ENCODE results near the gene LRRC51. TPM values are rescaled to one million over a fixed set of nuclear protein-coding genes. Genes with fewer than 3 reads are reported as not detected.
"Not testable (repeated sequence)": the region's sequence is repeated elsewhere in the genome, so short reads cannot be mapped to it uniquely, and the experiment has no call there.

LRRC51 gene
- total RNA-seq, 1 donor from 2014 or later = 5.2 TPM

- H3K4me3 Mint-ChIP-seq = no peak overlapping the region
- no peak overlapping the region for H3K27ac Mint-ChIP-seq
- no peak for DNase-seq (ENCODE audit: low spot score in 2 of 2, unreplicated experiment in 2 of 2)
- no peak for TF ChIP-seq CTCF (IDR thresholded peaks at IDR 0.05; ENCODE audit: unreplicated experiment)
- H3K36me3 Mint-ChIP-seq = no peaks in the 10 kb centered on the region
- peaks cover 1% of the 10 kb centered on the region for H3K27me3 Mint-ChIP-seq (ENCODE audit: low read depth)
- H3K9me3 Mint-ChIP-seq = peaks cover 22% of the 10 kb centered on the region
- H3K4me1 Mint-ChIP-seq = peaks cover 4% of the 10 kb centered on the region
Measured at GRCh38 chr11:72124046-72124445, 43.4 kb downstream of the LRRC51 start.

DNA sequence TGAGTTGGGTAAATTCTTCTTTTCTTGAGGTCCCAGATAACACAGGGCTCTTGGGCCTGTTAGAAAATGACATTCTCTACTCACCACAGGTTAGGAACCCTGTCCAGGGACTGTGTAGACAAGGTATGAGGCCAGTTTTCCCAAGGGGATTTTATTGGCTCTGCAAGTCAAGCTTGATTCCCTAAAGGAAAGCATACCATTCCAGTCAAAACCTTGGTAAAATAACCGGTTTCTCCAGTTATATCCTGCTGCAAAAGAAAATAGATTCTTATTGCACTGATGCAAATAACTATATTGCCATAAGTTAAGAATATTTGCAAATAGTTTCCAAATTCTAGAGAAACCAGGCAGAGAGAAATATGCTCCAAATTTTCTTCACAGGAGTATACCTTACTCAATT is 45.3 kb downstream of the LRRC51 start:
- no peak overlapping the region for H3K4me3 Mint-ChIP-seq
- no peak for DNase-seq (ENCODE audit: low spot score in 2 of 2, unreplicated experiment in 2 of 2)
- H3K4me1 Mint-ChIP-seq = no peaks in the 10 kb centered on the region
- H3K9me3 Mint-ChIP-seq = peaks cover 25% of the 10 kb centered on the region
- peaks cover 4% of the 10 kb centered on the region for H3K27me3 Mint-ChIP-seq (ENCODE audit: low read depth)
- no peak overlapping the region for H3K27ac Mint-ChIP-seq
- TF ChIP-seq CTCF (IDR thresholded peaks at IDR 0.05; ENCODE audit: unreplicated experiment) = no peak
- no peaks in the 10 kb centered on the region for H3K36me3 Mint-ChIP-seq

DNA sequence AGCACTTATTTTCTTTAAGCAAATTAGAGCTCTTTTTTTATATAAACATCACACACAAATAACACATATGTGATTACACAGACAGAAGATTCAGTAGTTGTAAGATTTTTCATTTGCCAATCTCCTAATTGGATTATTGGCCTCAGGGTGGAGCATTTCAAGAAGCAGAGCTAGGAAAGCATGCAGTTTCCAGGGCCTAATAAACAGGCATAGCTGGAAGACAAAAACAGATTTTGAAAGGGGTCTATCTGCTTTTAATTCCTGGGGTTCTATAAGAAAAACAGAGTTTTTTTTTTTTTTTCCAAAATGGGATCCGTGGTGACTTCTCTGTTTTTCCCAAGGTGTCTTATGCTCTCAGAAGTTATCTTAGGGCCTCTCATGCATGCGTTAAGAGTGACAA is 47.3 kb downstream of the LRRC51 start:
- no peaks in the 10 kb centered on the region for H3K4me1 Mint-ChIP-seq
- H3K9me3 Mint-ChIP-seq = peaks cover 25% of the 10 kb centered on the region
- no peak for DNase-seq (ENCODE audit: low spot score in 2 of 2, unreplicated experiment in 2 of 2)
- H3K4me3 Mint-ChIP-seq = no peak overlapping the region
- no peak overlapping the region for H3K27ac Mint-ChIP-seq
- H3K36me3 Mint-ChIP-seq = no peaks in the 10 kb centered on the region
- TF ChIP-seq CTCF (IDR thresholded peaks at IDR 0.05; ENCODE audit: unreplicated experiment) = no peak
- peaks cover 17% of the 10 kb centered on the region for H3K27me3 Mint-ChIP-seq (ENCODE audit: low read depth)

DNA sequence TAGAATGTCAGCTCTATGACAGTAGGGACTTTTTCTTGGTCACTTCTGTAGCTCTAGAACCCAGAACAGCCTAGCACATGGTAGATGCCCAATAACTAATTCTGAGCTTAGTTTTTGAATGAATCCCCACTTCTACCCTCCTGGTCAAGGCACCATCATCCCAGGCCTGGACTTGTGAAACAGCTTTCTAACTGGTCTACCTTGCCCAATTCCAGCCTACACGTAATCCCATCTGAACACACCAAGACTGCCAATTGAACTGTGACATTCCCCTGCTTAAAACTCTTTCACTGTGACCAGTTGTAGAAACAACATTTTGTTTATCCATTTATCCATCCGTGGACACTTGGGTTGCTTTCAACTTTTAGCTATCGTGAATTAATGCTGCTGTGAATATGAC is 48.7 kb downstream of the LRRC51 start:
- Mint-ChIP-seq H3K9me3 (peaks cover 25% of the 10 kb centered on the region), H3K4me3 (no peak overlapping the region), H3K27me3 (ENCODE audit: low read depth) (peaks cover 25% of the 10 kb centered on the region), H3K4me1 (no peaks in the 10 kb centered on the region), H3K36me3 (no peaks in the 10 kb centered on the region), H3K27ac (no peak overlapping the region)
- no peak for DNase-seq (ENCODE audit: low spot score in 2 of 2, unreplicated experiment in 2 of 2)
- no peak for TF ChIP-seq CTCF (IDR thresholded peaks at IDR 0.05; ENCODE audit: unreplicated experiment)

DNA sequence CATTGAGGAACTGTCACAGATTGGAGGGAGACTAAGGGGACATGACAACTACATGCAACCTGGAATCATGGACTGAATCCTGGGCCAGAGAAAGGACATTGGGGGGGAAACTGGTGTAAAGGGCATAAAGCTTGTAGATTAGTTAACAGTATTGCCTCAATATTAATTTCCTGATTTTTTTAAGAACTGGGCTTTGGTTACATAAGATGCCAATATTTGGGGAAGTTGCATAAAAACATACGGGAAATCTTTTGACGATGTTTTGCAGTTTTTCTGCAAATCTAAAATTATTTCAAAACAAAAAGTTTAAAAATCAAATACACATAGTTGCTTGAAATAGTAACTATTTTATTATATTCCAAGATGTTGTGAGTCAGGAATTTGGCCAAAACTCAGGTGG is 52.0 kb downstream of the LRRC51 start:
- DNase-seq (ENCODE audit: low spot score in 2 of 2, unreplicated experiment in 2 of 2) = no peak
- Mint-ChIP-seq H3K27ac (no peak overlapping the region), H3K4me3 (no peak overlapping the region), H3K9me3 (peaks cover 15% of the 10 kb centered on the region), H3K4me1 (no peaks in the 10 kb centered on the region), H3K36me3 (no peaks in the 10 kb centered on the region), H3K27me3 (ENCODE audit: low read depth) (peaks cover 25% of the 10 kb centered on the region)
- TF ChIP-seq CTCF (IDR thresholded peaks at IDR 0.05; ENCODE audit: unreplicated experiment) = no peak

DNA sequence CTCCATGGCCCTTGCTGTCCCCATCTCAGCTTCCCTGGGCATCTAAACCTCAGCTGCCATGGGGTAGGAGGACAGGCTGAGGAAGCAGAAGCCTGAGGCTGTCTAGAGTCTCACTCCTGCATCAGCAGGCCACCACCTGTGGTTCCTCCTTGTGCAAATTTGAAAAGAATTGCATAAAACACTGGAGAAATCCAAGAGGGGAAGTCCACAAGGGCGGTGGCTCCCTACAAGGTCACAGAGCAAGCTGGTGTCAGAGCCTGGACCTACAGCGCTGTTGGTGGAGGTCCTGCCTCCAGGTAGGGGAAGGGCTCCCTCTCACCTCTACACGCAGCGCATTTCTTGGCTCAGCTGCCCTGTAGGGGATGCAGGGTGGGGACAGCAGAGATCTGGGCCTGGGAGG is 54.8 kb downstream of the LRRC51 start, which contains the start of gene FOLR3:
Gene FOLR3, plus strand, starts transcription at position 253 of the 400 bp plus-strand sequence. CDS start 228 bp downstream, outside the sequence.
- H3K9me3 Mint-ChIP-seq; DNase-seq (ENCODE audit: low spot score in 2 of 2, unreplicated experiment in 2 of 2); H3K36me3 Mint-ChIP-seq; H3K4me1 Mint-ChIP-seq; H3K4me3 Mint-ChIP-seq; H3K27ac Mint-ChIP-seq: not testable (repeated sequence)
- H3K27me3 Mint-ChIP-seq (ENCODE audit: low read depth) = peaks cover 21% of the 10 kb centered on the region

All from mesothelial cell of epicardium (in vitro differentiated cells).